HG03457 (cell line): Measurements from ENCODE around the gene SPATS2.
"Not testable (repeated sequence)": the region's sequence is repeated elsewhere in the genome, so short reads cannot be mapped to it uniquely, and the experiment has no call there.

ENCODE experiments used
- ATAC-seq: cut with Tn5 transposase; IDR thresholded peaks from one replicate; pipeline ENCODE4 v1.9.1; 2021; ENCODE audit warnings: moderate number of reproducible peaks; ENCODE audit not compliant: unreplicated experiment

Gene SPATS2

DNA sequence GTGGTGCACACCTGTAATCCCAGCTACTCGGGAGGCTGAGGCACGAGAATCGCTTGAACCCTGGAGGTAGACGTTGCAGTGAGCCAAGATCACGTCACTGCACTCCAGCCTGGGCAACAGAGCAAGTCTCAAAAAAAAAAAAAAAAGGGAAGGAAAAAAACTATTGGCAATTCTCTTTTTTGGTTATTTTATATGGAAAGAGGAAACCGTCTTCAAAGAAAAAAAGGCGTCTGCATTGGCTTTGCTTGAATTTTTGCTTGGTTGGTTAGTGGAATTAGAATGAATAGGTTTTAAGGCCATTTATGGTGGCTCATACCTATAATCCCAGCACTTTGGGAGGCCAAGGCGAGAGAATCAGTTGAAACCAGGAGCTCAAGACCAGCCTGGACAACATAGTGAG is 142.4 kb downstream of the SPATS2 start:
- ATAC-seq: not testable (repeated sequence)

DNA sequence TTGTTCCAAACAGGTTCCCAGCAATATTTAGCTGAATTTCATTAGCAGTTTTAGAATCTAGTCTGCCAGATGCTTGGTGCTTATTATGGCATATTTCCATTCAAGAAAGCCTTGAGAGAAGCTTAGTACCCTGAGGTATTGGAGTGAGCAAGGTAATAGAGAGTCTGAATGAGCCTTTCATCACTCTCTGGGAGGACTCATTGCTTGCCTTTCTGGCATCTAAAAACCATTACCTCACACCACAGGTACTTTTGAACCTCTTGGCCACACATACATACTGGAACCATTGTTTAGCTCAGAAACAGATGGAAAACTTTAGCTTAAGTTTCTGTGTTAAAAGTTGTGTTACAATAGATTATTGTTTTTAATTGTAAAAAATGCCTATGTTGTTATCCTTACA is 144.1 kb downstream of the SPATS2 start:
- ATAC-seq: no peak

DNA sequence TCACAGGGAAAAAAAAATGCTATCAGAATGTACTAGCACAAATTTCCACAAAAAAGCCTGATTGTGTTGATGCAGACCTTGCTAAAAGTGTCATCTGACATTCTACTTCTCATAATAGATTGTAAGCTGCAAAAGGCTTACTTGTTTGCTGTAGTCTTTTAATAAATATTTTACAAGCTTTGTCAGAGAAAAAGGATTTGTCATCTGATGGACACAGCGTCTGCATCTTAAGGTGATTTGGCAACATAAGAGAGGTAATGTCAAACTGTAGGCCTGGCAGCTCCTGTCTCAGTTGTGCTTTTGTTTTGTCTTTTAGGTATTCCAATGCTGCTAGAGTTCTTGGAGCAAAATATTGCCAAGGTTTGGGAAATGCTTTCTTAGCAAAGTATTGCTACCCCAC is 145.3 kb downstream of the SPATS2 start:
- no peak for ATAC-seq

DNA sequence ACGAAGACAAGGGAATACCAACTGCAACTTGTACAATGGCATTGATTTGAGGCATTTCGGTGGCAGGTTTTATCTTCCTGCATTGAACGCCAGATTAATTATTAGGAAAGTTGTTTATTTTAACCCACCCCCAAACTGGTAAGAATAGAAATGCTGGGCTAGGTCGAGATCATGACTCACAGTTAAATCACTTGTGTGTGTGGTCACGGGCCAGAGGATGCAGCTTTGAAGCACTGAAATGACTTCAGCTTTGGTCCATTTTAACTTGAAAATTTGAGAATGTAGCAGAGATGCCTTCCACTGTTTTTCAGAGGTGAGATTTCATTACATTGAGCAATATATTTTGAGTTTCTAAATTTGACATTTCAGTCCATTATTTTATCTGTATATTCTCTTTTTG is 148.0 kb downstream of the SPATS2 start:
- ATAC-seq: no peak

DNA sequence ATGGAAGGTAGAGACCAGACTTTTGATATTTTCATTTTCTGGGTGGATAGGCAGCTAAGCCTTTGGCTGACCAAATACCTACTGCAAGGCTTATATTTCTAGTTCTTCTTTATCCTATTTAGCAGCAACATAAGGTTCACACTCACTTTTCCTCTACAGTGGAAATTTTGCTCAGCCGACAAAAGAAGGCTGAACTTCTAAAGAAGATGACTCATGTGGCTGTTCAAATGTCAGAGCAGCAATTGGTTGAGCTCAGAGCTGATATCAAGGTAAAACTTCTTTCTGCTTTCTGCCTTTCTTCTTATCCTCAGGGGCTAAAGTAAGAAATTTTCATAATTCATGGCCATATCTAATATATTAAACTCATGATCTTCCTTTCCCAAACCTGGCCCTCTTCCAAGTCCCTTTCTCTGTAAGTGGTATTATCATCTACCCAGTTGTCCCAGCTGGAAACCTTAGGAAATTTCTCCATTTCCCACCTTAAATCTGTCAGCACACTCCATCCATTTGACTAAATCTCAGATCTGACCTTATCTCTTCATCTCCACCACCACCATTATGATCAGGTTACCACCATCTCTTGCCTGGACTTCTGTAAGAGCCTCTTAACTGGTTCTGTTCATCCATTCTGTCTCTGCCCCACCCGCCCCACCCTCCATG is 151.8 kb downstream of the SPATS2 start:
- no peak for ATAC-seq

DNA sequence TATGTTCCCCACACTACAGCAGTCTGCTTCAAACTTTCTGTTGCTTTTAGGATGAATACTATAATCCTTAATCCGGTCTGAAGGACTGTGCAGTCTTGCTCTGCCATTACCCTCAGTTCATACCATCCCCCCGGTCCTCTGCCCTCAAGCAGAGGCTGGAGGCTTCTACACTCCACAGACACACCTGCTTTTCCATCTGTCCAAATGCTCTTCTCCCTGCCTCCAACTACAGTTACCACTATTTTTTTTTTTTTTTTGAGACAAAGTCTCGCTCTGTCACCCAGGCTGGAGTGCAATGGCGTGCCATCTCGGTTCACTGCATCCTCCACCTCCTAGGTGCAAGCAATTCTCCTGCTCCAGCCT is 152.3 kb downstream of the SPATS2 start:
- ATAC-seq: no peak

DNA sequence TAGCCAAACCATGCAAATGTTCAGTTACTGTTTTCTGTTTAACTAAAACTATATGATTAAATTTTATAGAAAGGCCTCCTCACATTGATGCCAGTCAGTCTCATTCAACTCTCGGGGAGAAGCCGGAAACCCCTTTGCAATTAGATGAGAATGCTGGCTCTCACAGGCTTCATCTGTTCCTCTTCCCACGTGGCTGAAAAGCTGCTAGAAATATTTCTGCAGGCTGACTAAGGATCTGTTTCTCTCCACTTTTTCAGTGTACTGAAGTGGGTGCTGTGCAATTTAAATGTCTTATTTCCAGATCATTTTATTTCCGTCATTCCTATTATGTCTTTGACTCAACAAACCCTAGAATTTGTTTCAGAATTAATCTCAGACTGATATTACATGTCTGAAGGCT is 154.1 kb downstream of the SPATS2 start:
- no peak for ATAC-seq

DNA sequence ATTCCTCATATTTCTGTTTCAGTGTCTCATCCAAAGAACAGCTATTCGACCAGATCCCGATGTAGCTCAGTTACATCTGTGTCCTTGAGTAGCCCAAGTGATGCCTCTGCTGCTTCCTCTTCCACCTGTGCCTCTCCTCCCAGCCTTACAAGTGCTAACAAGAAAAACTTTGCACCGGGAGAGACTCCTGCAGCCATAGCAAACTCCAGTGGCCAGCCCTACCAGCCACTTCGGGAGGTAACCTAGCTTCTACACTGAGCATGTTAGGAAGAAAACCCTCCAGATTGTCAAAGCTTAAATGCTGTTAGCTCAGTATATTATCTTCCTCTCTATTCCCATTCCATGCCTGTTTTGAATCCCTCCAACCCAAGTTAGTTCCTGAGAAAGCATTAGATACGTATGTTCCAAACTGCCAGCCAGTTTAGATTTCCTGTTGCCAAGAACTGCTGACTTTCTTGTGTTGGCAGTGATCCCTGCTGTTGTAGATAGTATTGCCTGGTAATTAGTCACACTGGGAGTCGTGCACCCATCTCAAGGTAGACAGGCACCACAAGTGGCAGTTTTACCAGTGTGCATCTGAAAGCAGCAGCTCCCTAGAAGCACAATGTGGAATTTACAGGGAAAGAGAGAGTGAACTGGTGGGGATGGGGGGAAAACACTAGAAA is 157.5 kb downstream of the SPATS2 start:
- ATAC-seq: no peak

DNA sequence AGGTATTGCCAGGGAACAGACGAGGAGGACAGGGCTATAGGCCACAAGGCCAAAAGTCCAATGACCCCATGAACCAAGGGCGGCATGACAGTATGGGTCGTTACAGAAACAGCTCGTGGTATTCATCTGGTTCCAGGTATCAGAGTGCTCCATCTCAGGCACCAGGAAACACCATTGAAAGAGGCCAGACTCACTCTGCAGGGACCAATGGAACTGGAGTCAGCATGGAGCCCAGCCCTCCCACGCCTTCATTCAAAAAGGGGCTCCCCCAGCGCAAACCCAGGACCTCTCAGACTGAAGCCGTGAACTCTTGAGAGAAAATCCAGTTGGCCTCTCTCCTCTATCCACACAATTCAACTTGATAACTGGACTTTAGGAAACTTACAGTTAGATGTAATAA is 158.7 kb downstream of the SPATS2 start:
- no peak for ATAC-seq

DNA sequence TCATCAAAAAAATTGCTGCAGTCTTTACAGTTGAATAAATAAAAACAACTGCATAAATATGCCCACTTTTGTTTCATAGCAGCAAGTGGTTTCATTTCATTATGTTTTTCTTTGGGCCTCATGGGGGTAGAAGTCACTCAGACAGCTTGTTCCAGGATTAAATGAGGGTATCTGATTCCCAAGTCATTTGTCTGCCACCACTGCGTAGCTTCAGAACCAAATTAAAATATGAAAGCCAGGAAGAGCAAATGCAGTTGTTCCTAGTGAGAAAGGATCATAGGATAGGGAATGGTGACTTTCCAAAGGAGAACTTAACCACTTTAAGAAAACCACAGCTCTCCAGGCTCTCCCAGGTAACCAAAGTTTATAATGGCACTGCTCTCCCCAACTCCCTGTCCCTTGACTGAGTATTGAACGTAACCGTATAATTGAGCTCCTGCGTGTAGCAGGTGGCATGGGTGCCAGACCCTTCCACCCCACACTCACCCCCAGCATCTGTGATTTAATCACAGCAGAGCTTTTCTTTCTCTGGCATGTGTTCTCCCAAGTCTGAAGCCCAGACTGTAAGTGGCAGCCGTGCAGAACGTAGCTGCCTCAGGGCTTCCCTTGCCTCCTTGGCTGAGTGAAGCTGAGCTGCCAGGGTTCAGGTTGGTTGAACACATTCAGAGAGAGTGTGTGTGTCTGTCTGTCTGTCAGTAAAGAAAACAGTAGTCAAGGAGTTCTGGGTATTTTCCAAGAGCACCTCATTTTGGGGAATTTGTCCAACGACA is 160.3 kb downstream of the SPATS2 start:
- ATAC-seq: no peak

DNA sequence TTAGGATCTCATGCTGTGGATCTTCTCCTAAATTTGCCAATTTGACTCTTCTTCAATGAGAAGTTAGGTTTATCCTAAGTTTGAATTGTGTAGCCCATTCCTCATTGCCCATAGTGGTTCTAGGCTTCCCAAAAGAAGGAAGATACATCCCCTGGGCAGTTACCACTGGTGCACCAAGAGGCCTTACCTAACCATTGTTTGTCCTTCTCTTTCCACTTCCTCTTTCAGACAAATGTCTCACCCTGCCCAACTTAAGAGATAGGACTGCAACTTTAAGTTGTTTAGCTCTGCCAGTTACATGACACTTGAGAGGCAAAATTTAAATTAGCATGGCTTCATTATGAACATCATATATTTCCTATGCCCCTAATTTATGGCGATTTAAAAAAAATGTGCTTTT is 162.2 kb downstream of the SPATS2 start:
- ATAC-seq: no peak

DNA sequence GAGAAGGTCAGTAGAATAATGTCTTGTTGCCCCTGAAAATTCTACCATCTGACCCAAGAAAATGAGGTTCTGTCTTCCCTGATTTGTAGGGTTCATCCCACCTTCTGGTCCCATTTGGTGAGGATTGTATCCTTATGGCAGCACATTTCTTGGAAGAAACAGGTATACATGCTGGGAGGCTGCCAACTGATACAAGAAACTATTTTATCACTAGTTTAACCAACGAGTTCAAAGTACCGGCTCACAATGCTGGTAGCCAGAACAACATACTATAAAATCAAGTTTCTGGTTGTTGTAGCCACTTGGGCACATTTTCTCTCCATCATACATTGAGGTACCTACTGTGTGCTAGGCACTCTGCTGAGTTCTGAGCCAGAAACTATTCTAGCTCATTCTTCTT is 164.5 kb downstream of the SPATS2 start:
- no peak for ATAC-seq

DNA sequence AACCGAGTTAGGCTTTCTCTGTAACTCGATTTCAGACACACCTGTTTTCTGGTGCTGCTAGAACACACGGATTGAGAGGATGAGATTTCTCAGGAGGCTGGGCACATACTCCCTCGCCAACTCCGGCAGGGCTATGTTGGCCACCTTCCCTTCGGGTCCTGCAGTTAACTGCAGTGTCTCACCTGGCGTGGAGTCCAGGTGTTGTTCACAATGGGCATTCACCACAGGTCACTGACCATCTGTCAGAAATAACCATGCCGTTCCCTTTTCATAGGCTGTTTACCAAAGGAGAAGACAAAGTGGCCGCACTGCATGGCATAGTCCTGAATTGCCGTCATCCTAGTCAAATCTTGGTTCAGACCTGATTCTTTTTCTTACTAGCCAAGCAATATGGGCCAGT is 166.1 kb downstream of the SPATS2 start:
- ATAC-seq: no peak

DNA sequence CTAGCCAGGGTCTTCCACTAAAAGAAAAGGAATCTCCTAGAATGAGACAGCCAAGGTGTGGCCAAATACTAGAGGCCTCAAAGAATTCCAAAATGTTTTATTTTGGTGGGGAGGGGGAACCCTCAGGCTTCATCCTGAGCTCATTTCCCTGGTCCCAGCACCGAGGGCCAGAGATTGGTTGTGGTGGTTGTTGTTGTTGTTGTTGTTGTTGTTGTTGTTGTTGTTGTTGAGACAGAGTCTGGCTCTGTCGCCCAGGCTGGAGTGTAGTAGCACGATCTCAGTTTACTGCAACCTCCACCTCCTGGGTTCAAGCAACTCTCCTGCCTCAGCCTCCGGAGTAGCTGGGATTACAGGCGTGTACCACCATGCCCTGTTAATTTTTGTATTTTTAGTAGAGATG is 166.9 kb downstream of the SPATS2 start:
- ATAC-seq: not testable (repeated sequence)

DNA sequence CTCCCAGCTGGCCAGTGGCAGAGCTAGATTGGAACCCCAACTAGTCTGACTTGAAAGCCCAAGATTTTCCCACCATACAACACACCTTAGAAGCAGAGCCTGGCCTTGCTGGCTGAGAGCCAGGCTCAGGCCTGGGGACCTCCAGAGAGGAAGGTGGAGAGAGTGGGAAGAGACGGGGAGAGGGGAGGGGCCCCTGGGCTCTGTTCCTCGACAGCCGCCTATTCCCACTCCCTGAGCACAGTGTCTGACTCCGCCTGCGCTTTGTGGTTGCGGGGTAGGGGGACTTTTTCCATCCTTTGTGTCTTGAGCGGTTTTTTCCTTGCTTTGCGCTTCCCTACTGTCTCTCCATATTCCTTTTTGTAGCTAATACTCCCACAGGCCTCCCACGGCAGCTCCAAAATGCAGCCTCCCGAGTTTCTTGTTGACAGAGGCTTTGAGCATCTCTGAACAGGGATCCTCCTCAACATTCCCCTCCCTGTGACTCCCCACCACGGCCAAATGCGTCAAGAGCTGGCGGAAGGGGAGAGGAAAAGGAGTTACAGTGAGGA is 167.5 kb downstream of the SPATS2 start:
- ATAC-seq: no peak

DNA sequence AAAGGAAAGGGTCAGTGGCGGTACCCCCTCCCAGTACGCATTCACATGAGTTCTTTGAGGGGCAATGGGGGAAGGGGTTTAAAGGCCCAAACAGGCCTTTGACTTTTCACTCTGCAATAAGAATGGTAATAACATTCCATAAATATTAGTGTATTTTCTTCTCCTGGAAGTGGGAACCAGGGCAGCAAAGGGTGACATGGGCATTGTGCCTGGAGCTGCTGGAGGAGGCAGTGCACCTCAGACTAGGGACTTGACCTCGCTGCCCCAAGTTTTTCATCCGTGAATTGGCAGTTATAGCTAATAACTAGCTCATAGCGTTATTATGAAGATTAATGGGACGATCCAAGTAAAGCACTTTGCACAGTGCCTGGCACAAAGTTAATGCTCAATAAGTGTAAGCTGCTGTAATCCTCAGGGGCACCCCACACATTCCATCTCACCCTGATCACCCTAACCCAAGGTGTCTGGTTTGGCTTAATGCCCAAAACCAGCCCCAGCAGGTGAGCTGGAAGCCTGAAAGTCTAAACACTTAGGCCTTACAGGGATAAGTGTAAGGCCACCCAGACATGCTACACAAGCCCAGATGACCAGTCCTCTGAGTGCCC is 168.8 kb downstream of the SPATS2 start:
- no peak for ATAC-seq

DNA sequence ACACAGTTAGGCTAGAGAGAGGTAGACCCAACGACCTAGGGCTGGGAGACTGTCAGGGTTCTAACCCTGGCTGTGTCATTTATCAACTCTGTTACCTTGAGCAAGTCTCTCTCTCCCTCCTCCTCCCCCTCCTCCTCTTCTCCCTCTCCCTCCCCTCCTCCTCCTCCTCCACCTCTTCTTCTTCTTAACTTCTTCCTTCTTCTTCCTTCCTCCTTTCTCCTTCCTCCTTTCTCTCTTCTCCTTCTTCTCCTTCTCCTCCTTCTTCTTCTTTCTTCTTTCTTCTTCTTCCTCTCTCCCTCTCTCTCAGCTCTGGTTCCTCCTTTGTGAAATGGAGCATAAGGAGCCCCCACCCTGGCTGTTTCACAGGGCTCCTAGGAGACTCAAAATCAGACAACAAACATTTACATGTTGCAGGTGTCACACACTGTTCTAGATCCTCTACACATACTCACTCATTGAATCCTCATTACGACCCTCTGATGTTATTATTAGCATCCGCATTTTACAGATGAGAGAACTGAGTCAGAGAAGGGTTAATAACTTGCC is 169.3 kb downstream of the SPATS2 start:
- ATAC-seq: no peak

DNA sequence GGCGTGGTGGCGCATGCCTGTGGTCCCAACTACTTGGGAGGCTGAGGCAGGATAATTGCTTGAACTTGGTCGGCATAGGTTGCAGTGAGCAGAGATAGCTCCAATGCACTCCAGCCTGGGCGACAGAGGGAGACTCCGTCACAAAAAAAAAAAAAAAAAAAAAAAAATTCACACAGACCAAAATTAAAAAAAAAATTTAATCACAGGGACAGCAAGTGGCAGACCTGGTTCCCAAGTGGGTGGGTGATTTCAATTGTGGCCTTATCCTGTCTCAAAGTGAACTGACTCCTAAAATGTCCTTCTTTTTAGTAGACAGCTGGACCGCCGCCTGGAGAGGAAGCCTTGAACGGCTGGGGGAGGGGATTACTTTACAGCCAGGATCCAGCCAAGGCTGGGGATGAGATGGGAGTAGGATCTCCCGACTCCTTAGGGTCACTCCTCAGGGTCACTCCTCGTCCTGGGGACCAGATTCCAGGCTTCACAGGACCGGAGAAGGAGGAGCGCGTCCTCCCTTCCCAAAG is 170.0 kb downstream of the SPATS2 start:
- ATAC-seq: no peak

DNA sequence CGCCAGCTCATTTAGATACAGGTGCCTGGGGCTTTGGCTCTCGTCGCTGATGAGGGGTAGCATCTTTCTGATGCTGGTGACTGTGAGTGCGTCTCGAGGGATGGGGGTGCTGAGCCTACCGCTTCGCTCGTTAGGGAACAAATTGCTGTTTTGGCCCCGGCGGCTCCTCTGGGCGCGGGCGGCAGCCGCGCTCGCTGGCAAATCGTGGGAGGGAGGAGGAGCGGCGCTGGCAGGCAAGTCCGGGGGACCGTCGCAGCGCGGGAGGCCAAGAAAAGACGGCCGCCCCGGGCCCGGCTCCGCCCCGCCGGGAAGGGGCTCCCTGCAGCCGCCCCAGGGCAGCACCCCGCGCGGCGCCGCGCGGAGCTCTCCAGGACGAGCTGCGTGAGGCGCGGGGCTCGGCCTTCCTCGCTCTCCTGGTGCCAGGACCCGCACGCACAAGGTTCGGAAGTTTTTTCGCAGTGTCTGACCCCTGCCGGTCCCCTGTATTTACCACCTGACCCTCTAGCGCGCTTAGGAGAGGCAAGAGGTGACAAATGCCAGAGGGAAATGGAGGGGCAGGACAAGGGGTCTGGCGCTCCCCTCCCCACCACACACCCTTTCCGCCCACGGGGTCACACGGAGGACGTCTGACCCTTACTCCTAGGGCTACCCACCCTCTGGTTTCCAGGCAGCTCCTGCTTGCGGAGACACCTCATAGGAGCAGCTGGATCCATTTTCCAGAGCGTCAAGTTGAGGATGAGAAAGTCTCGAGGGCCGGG is 170.7 kb downstream of the SPATS2 start:
- no peak for ATAC-seq
